T47D (cell line): ENCODE measurements around the gene BCKDHB.

Experiments
- DNase-seq, 2 experiments: peaks; one replicate each; pipeline versions ENCODE4 v3.0.0 to v3.0.0-alpha.2; 2011 to 2012; ENCODE audit warnings: low read depth in 1 of 2, low spot score in 1 of 2
- JUND ChIP-seq: IDR thresholded peaks from 2 replicates; pipeline ENCODE4 v1.6.1; 2012; ENCODE audit warnings: low read depth
- in situ Hi-C: cut with HindIII; loops from 2 replicates; pipeline ENCODE4 v1.10.0; 2016; ENCODE audit warnings: low sequenced_read_pairs, low pct_unique_long_range_greater_than_20kb

Gene BCKDHB

GRCh38 chr6:80333342-80333741, 226.9 kb downstream of the BCKDHB start:
- in situ Hi-C loops: no loop called here

GRCh38 chr6:80335121-80335531, 228.7 kb downstream of the BCKDHB start:
- no peak for DNase-seq
- in situ Hi-C loops: no loop called here
- TF ChIP-seq JUND: no peak

More at GRCh38 chr6:80333342-80333741, 226.9 kb downstream of the BCKDHB start:
- no peak for TF ChIP-seq JUND
- DNase-seq: no peak

GRCh38 chr6:80336911-80337310, 230.4 kb downstream of the BCKDHB start:
- TF ChIP-seq JUND: no peak
- in situ Hi-C loops: no loop called here
- DNase-seq: no peak

GRCh38 chr6:80338201-80338836, 231.8 kb downstream of the BCKDHB start:
- DNase-seq: peak in 1 of 2 experiments; percentile 59
- in situ Hi-C loops: no loop called here
- TF ChIP-seq JUND: no peak

- TF ChIP-seq JUND: no peak
- no peak for DNase-seq
- in situ Hi-C loops: no loop called here
Observed at GRCh38 chr6:80339421-80339820, 232.9 kb downstream of the BCKDHB start.

- in situ Hi-C loops: no loop called here
- no peak for DNase-seq
- no peak for TF ChIP-seq JUND
Observed at GRCh38 chr6:80340280-80340679, 233.8 kb downstream of the BCKDHB start.

- DNase-seq: no peak
- in situ Hi-C loops: no loop called here
- no peak for TF ChIP-seq JUND
Observed at GRCh38 chr6:80340686-80341085, 234.2 kb downstream of the BCKDHB start.

- TF ChIP-seq JUND: no peak
- no peak for DNase-seq
- in situ Hi-C loops: no loop called here
Observed at GRCh38 chr6:80341330-80341729, 234.9 kb downstream of the BCKDHB start.

- no peak for TF ChIP-seq JUND
- DNase-seq: no peak
- in situ Hi-C loops: no loop called here
Observed at GRCh38 chr6:80343511-80343910, 237.0 kb downstream of the BCKDHB start.

GRCh38 chr6:80347101-80347500, 240.6 kb downstream of the BCKDHB start:
- TF ChIP-seq JUND: no peak
- DNase-seq: no peak
- in situ Hi-C loops: no loop called here

GRCh38 chr6:80348263-80348662, 241.8 kb downstream of the BCKDHB start:
- no peak for TF ChIP-seq JUND
- in situ Hi-C loops: no loop called here
- no peak for DNase-seq

GRCh38 chr6:80356000-80356399, 249.5 kb downstream of the BCKDHB start:
- no peak for TF ChIP-seq JUND
- no peak for DNase-seq

GRCh38 chr6:80356545-80356944, 250.1 kb downstream of the BCKDHB start:
- in situ Hi-C loops: no loop called here
- DNase-seq: no peak
- no peak for TF ChIP-seq JUND

More at GRCh38 chr6:80356000-80356399, 249.5 kb downstream of the BCKDHB start:
- in situ Hi-C loops: no loop called here

GRCh38 chr6:80357081-80357480, 250.6 kb downstream of the BCKDHB start:
- no peak for TF ChIP-seq JUND
- in situ Hi-C loops: no loop called here
- DNase-seq: no peak
